GM12872 (cell line): ENCODE results near the gene CLDN24.

Source experiments
- TF ChIP-seq, protein P1 (sequence below): IDR thresholded peaks from 3 replicates; pipeline ENCODE4 v1.5.1; 2011; ENCODE audit warnings: low read depth, mild to moderate bottlenecking, low read length, moderate library complexity; ENCODE audit not compliant: insufficient read depth

Gene CLDN24

DNA sequence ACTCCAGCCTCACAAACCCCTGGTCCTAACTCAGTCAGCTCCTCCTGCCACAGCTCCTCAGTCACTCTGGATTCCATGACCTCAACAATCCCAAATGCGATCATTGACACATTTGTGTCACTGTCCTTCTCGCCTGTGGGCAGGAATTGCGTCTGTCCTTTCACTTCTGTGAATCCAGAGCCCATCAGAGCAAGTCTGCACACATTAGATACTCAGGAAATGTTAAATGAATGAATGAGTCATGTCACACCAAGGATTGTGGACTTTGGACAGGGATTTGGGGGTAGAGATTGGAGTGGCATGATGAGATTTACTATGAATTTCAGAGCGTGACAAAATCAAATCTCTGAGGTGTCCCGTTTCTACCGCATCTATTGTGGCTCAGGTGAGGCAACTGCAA is 11.8 kb upstream of the CLDN24 start:
- TF ChIP-seq, protein P1, sequence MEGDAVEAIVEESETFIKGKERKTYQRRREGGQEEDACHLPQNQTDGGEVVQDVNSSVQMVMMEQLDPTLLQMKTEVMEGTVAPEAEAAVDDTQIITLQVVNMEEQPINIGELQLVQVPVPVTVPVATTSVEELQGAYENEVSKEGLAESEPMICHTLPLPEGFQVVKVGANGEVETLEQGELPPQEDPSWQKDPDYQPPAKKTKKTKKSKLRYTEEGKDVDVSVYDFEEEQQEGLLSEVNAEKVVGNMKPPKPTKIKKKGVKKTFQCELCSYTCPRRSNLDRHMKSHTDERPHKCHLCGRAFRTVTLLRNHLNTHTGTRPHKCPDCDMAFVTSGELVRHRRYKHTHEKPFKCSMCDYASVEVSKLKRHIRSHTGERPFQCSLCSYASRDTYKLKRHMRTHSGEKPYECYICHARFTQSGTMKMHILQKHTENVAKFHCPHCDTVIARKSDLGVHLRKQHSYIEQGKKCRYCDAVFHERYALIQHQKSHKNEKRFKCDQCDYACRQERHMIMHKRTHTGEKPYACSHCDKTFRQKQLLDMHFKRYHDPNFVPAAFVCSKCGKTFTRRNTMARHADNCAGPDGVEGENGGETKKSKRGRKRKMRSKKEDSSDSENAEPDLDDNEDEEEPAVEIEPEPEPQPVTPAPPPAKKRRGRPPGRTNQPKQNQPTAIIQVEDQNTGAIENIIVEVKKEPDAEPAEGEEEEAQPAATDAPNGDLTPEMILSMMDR: no peak

- TF ChIP-seq, protein P1: no peak
Measured at GRCh38 chr4:183333202-183333601, 11.0 kb upstream of the CLDN24 start.

- TF ChIP-seq, protein P1: no peak
Measured at GRCh38 chr4:183332447-183332846, 10.2 kb upstream of the CLDN24 start.

GRCh38 chr4:183330841-183331240 is 8.6 kb upstream of the CLDN24 start:
- TF ChIP-seq, protein P1: no peak

DNA sequence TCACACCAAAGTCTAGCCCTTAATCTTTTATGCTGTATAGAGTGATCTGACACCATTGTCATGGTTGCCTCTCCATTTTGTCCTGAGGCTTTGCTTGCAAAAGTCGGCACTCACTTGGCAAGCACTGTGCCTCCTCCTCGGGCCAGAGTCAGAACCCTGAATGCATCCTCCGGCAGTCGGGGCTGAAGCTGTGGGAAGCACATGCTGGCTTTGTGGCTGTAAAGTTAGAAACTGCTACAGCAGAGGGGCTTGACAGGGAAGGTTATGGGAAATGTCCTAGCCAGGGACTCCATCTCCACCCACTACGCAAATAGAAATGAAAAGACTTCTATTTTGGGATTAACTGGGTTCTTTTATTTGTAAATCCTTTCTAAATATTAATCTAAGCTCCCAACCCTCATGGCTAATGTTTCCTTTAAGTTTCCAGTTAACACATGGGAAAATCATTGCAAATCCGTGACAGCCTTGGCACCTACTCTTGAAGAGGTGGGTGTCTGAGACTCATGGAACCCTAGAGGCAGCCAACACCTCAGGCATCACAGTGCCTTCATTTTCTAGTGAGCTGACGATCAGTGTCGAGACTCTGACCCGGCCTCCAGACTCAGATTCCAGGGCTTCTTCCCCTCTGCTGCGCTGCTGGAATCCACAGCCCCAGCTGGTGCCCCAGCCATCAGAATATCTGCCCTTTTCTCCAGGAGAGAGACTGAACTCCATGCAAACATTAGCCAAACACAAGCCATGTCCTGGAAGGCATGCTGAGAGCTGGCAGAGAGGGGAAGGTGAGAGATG is 7.9 kb upstream of the CLDN24 start:
- TF ChIP-seq, protein P1: no peak

GRCh38 chr4:183329244-183329643 is 7.0 kb upstream of the CLDN24 start:
- TF ChIP-seq, protein P1: no peak

DNA sequence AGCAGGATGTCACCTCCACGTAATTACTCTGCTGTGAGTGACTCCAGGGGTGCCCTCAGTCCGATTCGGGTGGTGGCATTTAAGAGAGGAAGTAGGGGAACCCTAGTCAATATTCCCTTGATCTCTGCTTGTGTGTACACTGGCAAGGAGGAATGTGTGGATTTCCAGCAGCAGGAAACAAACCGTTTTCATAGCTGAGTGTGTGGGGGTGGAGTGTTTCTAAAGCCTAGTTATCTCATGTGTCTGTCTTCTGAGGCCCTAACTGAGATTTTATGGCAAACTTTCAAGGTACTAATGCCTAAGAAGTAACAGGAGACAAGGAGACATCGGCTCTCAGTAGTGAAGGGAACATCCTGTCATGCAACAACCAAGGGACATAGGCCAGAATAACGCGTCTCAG is 6.6 kb upstream of the CLDN24 start:
- TF ChIP-seq, protein P1: no peak
